Heart left ventricle (tissue), 16 donors: ENCODE measurements around the gene CENPN. TPM values are rescaled to one million over a fixed set of nuclear protein-coding genes. Genes with fewer than 3 reads are reported as not detected.
A peak's percentile ranks its signal among the peaks of the same experiment; 100 is the strongest.

Experiments
- ATAC-seq, 4 donors: fragments of 200-7000 bp; cut with Tn5 transposase; one replicate each; pipeline ENCODE4 v1.9.1; 2020 to 2022; ENCODE audit warnings: moderate library complexity in 4 of 4, mild to moderate bottlenecking in 3 of 4, moderate number of reproducible peaks in 1 of 4
- DNase-seq, 5 donors: peaks; one replicate each; pipeline ENCODE4 v3.0.0-alpha.2; 2020
- H3K27ac ChIP-seq, 12 donors: fragments of 200-600 bp; sonication (generic) in 4 of 12; one replicate each; pipeline versions ENCODE4 v1.5.0 to v1.8.0; 2016 to 2022; ENCODE audit warnings: mild to moderate bottlenecking in 2 of 12
- H3K27me3 ChIP-seq, 9 donors: fragments of 200-600 bp; sonication (generic) in 2 of 9; one replicate each; pipeline versions ENCODE4 v1.5.1 to v1.8.0; 2016 to 2022; ENCODE audit warnings: mild to moderate bottlenecking in 3 of 9
- H3K36me3 ChIP-seq, 9 donors: fragments of 200-600 bp; sonication (generic) in 2 of 9; one replicate each; pipeline versions ENCODE4 v1.5.0 to v1.8.0; 2018 to 2022; ENCODE audit warnings: mild to moderate bottlenecking in 2 of 9
- H3K4me1 ChIP-seq, 12 donors: fragments of 200-600 bp; sonication (generic) in 4 of 12; one replicate each; pipeline versions ENCODE4 v1.5.0 to v1.8.0; 2016 to 2022; ENCODE audit warnings: mild to moderate bottlenecking in 3 of 12
- H3K4me3 ChIP-seq, 12 donors: fragments of 200-600 bp; sonication (generic) in 4 of 12; one replicate each; pipeline versions ENCODE4 v1.5.0 to v1.8.0; 2017 to 2022; ENCODE audit warnings: mild to moderate bottlenecking in 9 of 12, moderate library complexity in 4 of 12
- H3K9me3 ChIP-seq, 12 donors: fragments of 200-600 bp; sonication (generic) in 4 of 12; one replicate each; pipeline versions ENCODE4 v1.5.0 to v1.8.0; 2016 to 2022; ENCODE audit warnings: mild to moderate bottlenecking in 1 of 12
- POLR2A ChIP-seq, 2 donors: fragments of 450-650 bp; IDR thresholded peaks; one replicate each; pipeline ENCODE4 v1.6.1; 2017; ENCODE audit warnings: antibody characterized with exemption in 2 of 2, mild to moderate bottlenecking in 2 of 2, moderate library complexity in 2 of 2
- WGBS, 4 donors: extraction: QIAGEN DNeasy Blood & Tissue Kit in 2 of 4; methylation state at CpG; one replicate each; pipeline versions ENCODE4 v1.1.5 to v1.1.7; 2013 to 2018; 5-methylcytosine and 5-hydroxymethylcytosine counted together
- intact Hi-C, 10 donors: fragments of 100-400 bp; cut with DNase I; formaldehyde crosslinking; loops; one replicate each; pipeline versions ENCODE4 v1.11.1 to v1.14.2; 2022
- polyA plus RNA-seq, 2 donors: library from polyadenylated mRNA; stranded (reverse); fragments of 200-250 nt; gene quantifications; one replicate each; pipeline ENCODE4 v1.2.3, GENCODE V29; 2013
- total RNA-seq, 9 donors: library from RNA; depleted of rRNA in 2 of 9; stranded (reverse); fragments of >200 nt in 2 of 9; fragmentation: NEBNext Ultra II Directional in 3 of 9; extraction: Animal tissue kit (Norgen Biotek cat#: 25700) in 3 of 9; gene quantifications; one replicate each; pipeline versions ENCODE4 v1.1.0 to v1.2.4, GENCODE V29; 2016 to 2023
- TF ChIP-seq, protein P1 (sequence below), 12 donors: fragments of 200-600 bp; sonication (generic) in 4 of 12; IDR thresholded peaks; one replicate each; pipeline versions ENCODE4 v1.5.0 to v1.8.0; 2018 to 2022; ENCODE audit warnings: antibody characterized with exemption in 12 of 12, mild to moderate bottlenecking in 5 of 12
- donor health status: ischemic (EF 13 %, LVEDD 7.1; RV severe dilation, severe dysfunction).
- donor health status: healthy with polysubstance abuse.
- donor health status: DM: no; HTN: yes; CAD: no.
- donor health status: DM: no; HTN: no; CAD: no.
- donor health status: ischemic (EF 25% LVEDD 6.9; RV normal size, moderate dysfunction).
- donor health status: ischemic (EF 25% LVEDD 5.7; RV mildly dilated, moderate dysfunction).
- donor health status: healthy.
- donor health status: DM: yes; HTN: yes; CAD: no.
- donor health status: ischemic (EF 35%, LVEDD 5.7; RV mildly dilated, moderate dysfunction).
- donor health status: nonischemic (EF 11% LVEDD 7.7; RV severe dilation, severe dysfunction).
- donor health status: DM: yes; HTN: yes; CAD: no.
- donor health status: PGD.
- donor health status: ischemic (EF 29% LVEDD 5.4; RV normal size, mild dysfunction).
- donor health status: nonischemic (EF 23%, LVEDD 6.1; RV moderate dilation, normal function).

CENPN gene
- total and polyA plus RNA-seq, 11 donors: 1.9 to 14.8 (median 10.3) TPM

DNA sequence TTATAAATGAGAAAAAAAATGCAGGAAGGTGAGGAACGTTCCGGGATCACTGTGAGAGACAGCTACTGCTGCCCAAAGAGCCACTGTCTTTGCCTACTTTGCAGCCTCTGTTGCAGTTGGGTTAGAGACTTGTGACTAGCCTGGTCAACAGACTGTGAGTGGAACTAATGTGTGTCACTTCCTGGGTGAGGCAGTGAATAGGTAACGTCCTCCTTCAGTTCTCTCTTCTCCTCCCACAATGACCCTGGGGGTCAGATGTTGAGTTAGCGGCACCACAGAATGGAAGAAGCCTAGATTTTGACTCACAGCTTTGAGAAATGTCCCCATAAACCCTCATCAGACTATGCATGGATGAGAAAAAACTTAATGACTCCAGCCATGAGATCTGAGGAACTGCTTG, 64.8 kb downstream of the CENPN start:
- intact Hi-C loops: no loop called here
- H3K27me3 ChIP-seq: no peaks in the 10 kb centered on the region
- no peaks in the 10 kb centered on the region for H3K36me3 ChIP-seq
- DNase-seq: no peak
- H3K4me3 ChIP-seq: no peak overlapping the region
- no peaks in the 10 kb centered on the region for H3K9me3 ChIP-seq
- peaks cover 0 to 10% (median 3%) of the 10 kb centered on the region in 12 donors for H3K4me1 ChIP-seq
- no peak for ATAC-seq
- H3K27ac ChIP-seq: no peak overlapping the region
- TF ChIP-seq, protein P1, sequence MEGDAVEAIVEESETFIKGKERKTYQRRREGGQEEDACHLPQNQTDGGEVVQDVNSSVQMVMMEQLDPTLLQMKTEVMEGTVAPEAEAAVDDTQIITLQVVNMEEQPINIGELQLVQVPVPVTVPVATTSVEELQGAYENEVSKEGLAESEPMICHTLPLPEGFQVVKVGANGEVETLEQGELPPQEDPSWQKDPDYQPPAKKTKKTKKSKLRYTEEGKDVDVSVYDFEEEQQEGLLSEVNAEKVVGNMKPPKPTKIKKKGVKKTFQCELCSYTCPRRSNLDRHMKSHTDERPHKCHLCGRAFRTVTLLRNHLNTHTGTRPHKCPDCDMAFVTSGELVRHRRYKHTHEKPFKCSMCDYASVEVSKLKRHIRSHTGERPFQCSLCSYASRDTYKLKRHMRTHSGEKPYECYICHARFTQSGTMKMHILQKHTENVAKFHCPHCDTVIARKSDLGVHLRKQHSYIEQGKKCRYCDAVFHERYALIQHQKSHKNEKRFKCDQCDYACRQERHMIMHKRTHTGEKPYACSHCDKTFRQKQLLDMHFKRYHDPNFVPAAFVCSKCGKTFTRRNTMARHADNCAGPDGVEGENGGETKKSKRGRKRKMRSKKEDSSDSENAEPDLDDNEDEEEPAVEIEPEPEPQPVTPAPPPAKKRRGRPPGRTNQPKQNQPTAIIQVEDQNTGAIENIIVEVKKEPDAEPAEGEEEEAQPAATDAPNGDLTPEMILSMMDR (IDR thresholded peaks at IDR 0.05): no peak
- TF ChIP-seq POLR2A (IDR thresholded peaks at IDR 0.05): no peak
- 84 to 92% (median 89%) methylated on average over 4 of the region's 4 CpGs for WGBS, 4 donors

DNA sequence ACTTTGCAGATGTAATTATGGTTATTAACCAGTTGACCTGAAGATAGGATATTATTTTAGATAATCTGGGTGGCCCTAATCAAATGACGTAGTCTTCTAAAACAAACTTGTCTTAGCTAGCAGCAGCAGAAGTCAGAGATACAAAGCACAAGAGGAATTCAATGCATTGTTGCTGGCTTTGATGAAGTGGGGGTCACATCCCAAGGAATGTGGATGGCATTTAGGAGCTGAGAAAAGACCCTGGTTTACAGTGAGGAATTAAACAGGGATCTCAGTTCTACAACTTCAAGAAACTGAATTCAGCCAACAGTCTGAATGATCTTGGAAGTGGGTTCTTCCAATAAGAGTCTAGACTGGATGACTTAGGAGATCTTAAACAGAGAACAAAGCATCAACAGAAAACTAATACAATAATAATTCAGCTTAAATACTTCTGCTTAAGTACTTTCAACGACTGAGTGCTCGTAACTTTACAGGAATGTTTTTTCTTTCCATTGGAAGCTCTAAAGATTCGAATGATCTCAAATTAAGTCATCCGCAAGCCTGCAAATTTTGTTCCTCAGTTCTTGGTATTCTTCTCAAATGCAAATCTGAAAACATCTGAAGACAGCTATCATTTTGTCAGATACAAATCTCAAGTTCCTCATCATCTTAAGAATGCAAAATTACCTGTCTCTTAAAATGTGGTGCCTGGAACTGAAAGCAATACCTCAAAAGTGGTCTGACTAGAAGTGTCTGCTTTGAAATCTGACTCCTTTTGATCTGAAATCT, 66.7 kb downstream of the CENPN start:
- Histone ChIP-seq H3K36me3 (no peaks in the 10 kb centered on the region), H3K9me3 (no peaks in the 10 kb centered on the region), H3K4me1 (peaks cover 0 to 14% (median 6%) of the 10 kb centered on the region in 12 donors), H3K4me3 (no peak overlapping the region), H3K27me3 (no peaks in the 10 kb centered on the region), H3K27ac (no peak overlapping the region)
- ATAC-seq (no peak), DNase-seq (no peak)
- intact Hi-C loops: no loop called here
- 71 to 76% (median 74%) methylated on average over 5 of the region's 5 CpGs for WGBS, 4 donors
- TF ChIP-seq, protein P1 (IDR thresholded peaks at IDR 0.05): no peak
- TF ChIP-seq POLR2A (IDR thresholded peaks at IDR 0.05): no peak

DNA sequence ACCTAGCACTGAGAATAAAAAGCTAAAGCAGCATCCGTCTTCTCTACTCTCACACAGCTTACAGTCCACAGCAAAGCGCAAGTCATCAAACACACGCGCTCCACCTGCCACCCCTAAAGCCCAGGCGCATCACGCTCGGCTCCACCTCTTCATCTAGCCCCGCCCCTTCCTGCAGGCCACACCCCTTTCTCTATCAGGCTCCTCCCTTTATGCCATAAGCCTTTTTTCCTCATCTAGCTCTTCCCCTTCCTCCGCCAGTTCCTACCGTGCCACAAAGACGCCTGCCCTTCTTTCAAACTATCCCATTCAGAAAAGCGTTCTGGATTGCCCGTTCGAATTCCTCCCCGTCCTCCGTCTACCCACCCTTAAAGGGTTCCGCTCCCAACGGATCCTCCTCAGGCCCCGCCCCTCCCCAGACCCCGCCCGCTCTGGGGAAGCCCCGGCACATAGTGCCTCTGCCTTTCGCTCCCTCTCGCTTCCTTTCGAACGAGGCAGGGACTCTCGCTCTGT, 69.6 kb downstream of the CENPN start:
- Histone ChIP-seq H3K4me3 (peak overlapping the region; percentile 63 to 90 (median 77)), H3K27ac (peak overlapping the region; percentile 58 to 99 (median 97)), H3K4me1 (peaks cover 0 to 14% (median 6%) of the 10 kb centered on the region in 12 donors), H3K9me3 (no peaks in the 10 kb centered on the region), H3K27me3 (no peaks in the 10 kb centered on the region), H3K36me3 (no peaks in the 10 kb centered on the region)
- intact Hi-C loops: loop anchor here in 9 of 10 donors (1.0 to 5.0 kb wide), 7 partner anchors 20 to 70 kb away; partner anchors contain the start of genes ATMIN (in 7 of the 9), GCSH (in 3 of the 9), CENPN (in 1 of the 9) and CMC2 (in 1 of the 9)
- no peak for TF ChIP-seq POLR2A (IDR thresholded peaks at IDR 0.05)
- TF ChIP-seq, protein P1 (IDR thresholded peaks at IDR 0.05): no peak
- ATAC-seq: peak; percentile 92 to 96 (median 94)
- 0 to 2% (median 1%) methylated on average over 27 of the region's 27 CpGs for WGBS, 4 donors
- peak; percentile 86 to 91 (median 90) for DNase-seq
